ENCODE measurements around the gene EAF1. TPM values are rescaled to one million over a fixed set of nuclear protein-coding genes. Genes with fewer than 3 reads are reported as not detected.
"Not testable (repeated sequence)": the region's sequence is repeated elsewhere in the genome, so short reads cannot be mapped to it uniquely, and the experiment has no call there.

Gene EAF1
- total and polyA plus RNA-seq, 4 experiments from 2014 or later: 8.9 to 19.7 (median 16.3) TPM

- peaks cover 0 to 3% (median 0%) of the 10 kb centered on the region in 8 donors for H3K9me3 Mint-ChIP-seq
These were observed 51.2 kb downstream of the EAF1 start for GRCh38 chr3:15478640-15478979.

DNA sequence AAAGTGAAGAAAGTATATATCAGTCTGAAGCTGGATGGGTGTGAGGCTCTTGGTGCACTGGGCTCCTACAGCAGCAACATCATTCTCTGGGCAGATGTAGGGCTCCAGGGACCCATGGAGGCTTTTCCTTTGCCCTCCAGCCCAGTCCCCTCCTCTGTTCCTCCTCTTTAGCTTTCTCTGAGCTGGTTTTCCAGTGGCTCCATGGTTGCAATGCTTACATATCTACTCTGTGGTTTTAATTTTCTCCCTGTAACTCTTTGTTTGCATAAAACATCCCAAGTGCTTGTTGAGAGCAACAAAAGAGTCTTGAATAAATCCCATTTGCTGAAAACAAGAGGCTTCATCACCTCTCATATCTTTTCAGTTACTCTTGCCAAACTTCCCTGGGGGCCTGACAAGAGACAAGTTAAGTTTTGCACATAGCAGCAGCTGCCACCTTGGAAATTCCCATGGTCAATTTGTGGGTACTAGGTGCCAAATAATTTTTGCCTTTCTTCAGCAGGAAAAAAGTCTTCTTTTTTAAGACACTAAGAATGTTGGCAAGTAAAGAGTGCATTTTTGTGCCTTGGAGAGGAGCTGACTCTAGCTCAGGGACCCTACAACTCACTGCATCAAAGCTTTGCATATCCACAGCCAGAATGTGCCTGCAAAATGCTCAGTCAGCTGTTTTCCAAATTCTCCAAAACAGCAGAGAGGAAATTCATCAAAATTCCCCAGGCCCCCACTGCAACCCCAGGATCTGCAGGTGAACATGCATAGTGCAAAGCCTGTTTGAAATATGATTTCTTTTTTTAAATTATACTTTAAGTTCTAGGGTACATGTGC, 52.2 kb downstream of the EAF1 start:
- H3K4me3 Mint-ChIP-seq: no peak overlapping the region

More at GRCh38 chr3:15478640-15478979, 51.2 kb downstream of the EAF1 start:
- no peak for DNase-seq
- Histone ChIP-seq H3K4me1 (ENCODE audit: insufficient read depth, low read length) (no peaks in the 10 kb centered on the region), H3K27ac (ENCODE audit: low read depth, low read length) (no peak overlapping the region), H3K27me3 (ENCODE audit: insufficient read depth, low read length) (no peaks in the 10 kb centered on the region), H3K4me3 (ENCODE audit: low read length in 2 of 2) (no peak overlapping the region), H3K36me3 (ENCODE audit: insufficient read depth, low read length) (no peaks in the 10 kb centered on the region), H3K9me3 (ENCODE audit: control insufficient read depth in 1 of 2, low read length in 2 of 2) (no peaks in the 10 kb centered on the region)
- intact Hi-C loops (cut with micrococcal nuclease): no loop called here
- H3K27ac Mint-ChIP-seq: peak overlapping the region in 1 of 7 donors; percentile 35
- POLR2A ChIA-PET (ENCODE audit: partially characterized antibody): no interaction called here
- H3K36me3 Mint-ChIP-seq: no peaks in the 10 kb centered on the region
- H3K4me3 Mint-ChIP-seq: no peak overlapping the region
- CTCF ChIA-PET (ENCODE audit: partially characterized antibody): no interaction called here
- no peaks in the 10 kb centered on the region for H3K4me1 Mint-ChIP-seq
- no peaks in the 10 kb centered on the region for H3K27me3 Mint-ChIP-seq

DNA sequence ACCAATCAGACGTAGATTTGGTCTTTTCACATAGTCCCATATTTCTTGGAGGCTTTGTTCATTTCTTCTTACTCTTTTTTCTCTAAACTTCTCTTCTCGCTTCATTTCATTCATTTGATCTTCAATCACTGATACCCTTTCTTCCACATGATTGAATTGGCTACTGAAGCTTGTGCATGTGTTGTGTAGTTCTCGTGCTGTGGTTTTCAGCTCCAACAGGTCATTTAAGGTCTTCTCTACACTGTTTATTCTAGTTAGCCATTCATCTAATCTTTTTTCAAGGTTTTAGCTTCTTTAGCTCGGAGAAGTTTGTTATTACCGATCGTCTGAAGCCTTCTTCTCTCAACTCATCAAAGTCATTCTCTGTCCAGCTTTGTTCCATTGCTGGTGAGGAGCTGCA, 57.2 kb downstream of the EAF1 start:
- POLR2A ChIA-PET (ENCODE audit: partially characterized antibody): not testable (repeated sequence)

More for the DNA sequence above, 52.2 kb downstream of the EAF1 start:
- Mint-ChIP-seq H3K27ac (no peak overlapping the region), H3K9me3 (peaks cover 0 to 3% (median 0%) of the 10 kb centered on the region in 8 donors), H3K27me3 (peaks cover 0 to 2% of the 10 kb centered on the region in 2 donors), H3K4me1 (no peaks in the 10 kb centered on the region), H3K36me3 (no peaks in the 10 kb centered on the region)
- Histone ChIP-seq H3K27me3 (ENCODE audit: insufficient read depth, low read length) (no peaks in the 10 kb centered on the region), H3K27ac (ENCODE audit: low read depth, low read length) (no peak overlapping the region), H3K36me3 (ENCODE audit: insufficient read depth, low read length) (no peaks in the 10 kb centered on the region), H3K4me3 (ENCODE audit: low read length in 2 of 2) (no peak overlapping the region), H3K4me1 (ENCODE audit: insufficient read depth, low read length) (no peaks in the 10 kb centered on the region), H3K9me3 (ENCODE audit: control insufficient read depth in 1 of 2, low read length in 2 of 2) (no peaks in the 10 kb centered on the region)
- DNase-seq: no peak
- CTCF ChIA-PET (ENCODE audit: partially characterized antibody): no interaction called here
- POLR2A ChIA-PET (ENCODE audit: partially characterized antibody): interaction anchor here (0.6 kb wide), 1 partner anchor 1960 kb away, joined by 3 read pairs; no protein-coding TSS in a partner anchor
- intact Hi-C loops (cut with micrococcal nuclease): no loop called here

GRCh38 chr3:15486020-15486419, 58.6 kb downstream of the EAF1 start:
- H3K9me3 ChIP-seq (ENCODE audit: control insufficient read depth in 1 of 2, low read length in 2 of 2): no peaks in the 10 kb centered on the region
- ChIA-PET CTCF (ENCODE audit: partially characterized antibody) (no interaction called here), POLR2A (ENCODE audit: partially characterized antibody) (no interaction called here)
- no peak overlapping the region for H3K4me3 Mint-ChIP-seq
- H3K27ac ChIP-seq (ENCODE audit: low read depth, low read length): no peak overlapping the region
- intact Hi-C loops (cut with micrococcal nuclease): no loop called here
- no peaks in the 10 kb centered on the region for H3K4me1 ChIP-seq (ENCODE audit: insufficient read depth, low read length)
- peaks cover 8 to 9% of the 10 kb centered on the region in 2 donors for H3K36me3 Mint-ChIP-seq
- H3K27me3 ChIP-seq (ENCODE audit: insufficient read depth, low read length): no peaks in the 10 kb centered on the region
- no peak overlapping the region for H3K27ac Mint-ChIP-seq
- H3K9me3 Mint-ChIP-seq: peaks cover 0 to 2% (median 0%) of the 10 kb centered on the region in 8 donors
- H3K27me3 Mint-ChIP-seq: peaks cover 0 to 2% of the 10 kb centered on the region in 2 donors
- DNase-seq: no peak
- no peaks in the 10 kb centered on the region for H3K36me3 ChIP-seq (ENCODE audit: insufficient read depth, low read length)
- no peaks in the 10 kb centered on the region for H3K4me1 Mint-ChIP-seq
- H3K4me3 ChIP-seq (ENCODE audit: low read length in 2 of 2): no peak overlapping the region

More for the DNA sequence above, 57.2 kb downstream of the EAF1 start:
- H3K4me1 Mint-ChIP-seq; H3K9me3 ChIP-seq (ENCODE audit: control insufficient read depth in 1 of 2, low read length in 2 of 2); H3K27me3 Mint-ChIP-seq; H3K4me3 ChIP-seq (ENCODE audit: low read length in 2 of 2); CTCF ChIA-PET (ENCODE audit: partially characterized antibody); H3K27ac ChIP-seq (ENCODE audit: low read depth, low read length); H3K4me1 ChIP-seq (ENCODE audit: insufficient read depth, low read length); H3K4me3 Mint-ChIP-seq; H3K36me3 ChIP-seq (ENCODE audit: insufficient read depth, low read length); intact Hi-C loops (cut with micrococcal nuclease); H3K9me3 Mint-ChIP-seq; DNase-seq; H3K36me3 Mint-ChIP-seq; H3K27me3 ChIP-seq (ENCODE audit: insufficient read depth, low read length); H3K27ac Mint-ChIP-seq: not testable (repeated sequence)

GRCh38 chr3:15486979-15487378, 59.6 kb downstream of the EAF1 start:
- no peak for DNase-seq
- H3K27ac ChIP-seq (ENCODE audit: low read depth, low read length): no peak overlapping the region
- intact Hi-C loops (cut with micrococcal nuclease): no loop called here
- ChIA-PET POLR2A (ENCODE audit: partially characterized antibody) (no interaction called here), CTCF (ENCODE audit: partially characterized antibody) (no interaction called here)
- Mint-ChIP-seq H3K4me3 (no peak overlapping the region), H3K27me3 (peaks cover 0 to 2% of the 10 kb centered on the region in 2 donors), H3K36me3 (peaks cover 9 to 12% of the 10 kb centered on the region in 2 donors), H3K4me1 (no peaks in the 10 kb centered on the region), H3K27ac (peak overlapping the region in 3 of 7 donors; percentile 5 to 57 (median 32)), H3K9me3 (no peaks in the 10 kb centered on the region)
- H3K4me1 ChIP-seq (ENCODE audit: insufficient read depth, low read length): no peaks in the 10 kb centered on the region
- no peaks in the 10 kb centered on the region for H3K9me3 ChIP-seq (ENCODE audit: control insufficient read depth in 1 of 2, low read length in 2 of 2)
- H3K36me3 ChIP-seq (ENCODE audit: insufficient read depth, low read length): no peaks in the 10 kb centered on the region
- H3K27me3 ChIP-seq (ENCODE audit: insufficient read depth, low read length): no peaks in the 10 kb centered on the region
- no peak overlapping the region for H3K4me3 ChIP-seq (ENCODE audit: low read length in 2 of 2)

DNA sequence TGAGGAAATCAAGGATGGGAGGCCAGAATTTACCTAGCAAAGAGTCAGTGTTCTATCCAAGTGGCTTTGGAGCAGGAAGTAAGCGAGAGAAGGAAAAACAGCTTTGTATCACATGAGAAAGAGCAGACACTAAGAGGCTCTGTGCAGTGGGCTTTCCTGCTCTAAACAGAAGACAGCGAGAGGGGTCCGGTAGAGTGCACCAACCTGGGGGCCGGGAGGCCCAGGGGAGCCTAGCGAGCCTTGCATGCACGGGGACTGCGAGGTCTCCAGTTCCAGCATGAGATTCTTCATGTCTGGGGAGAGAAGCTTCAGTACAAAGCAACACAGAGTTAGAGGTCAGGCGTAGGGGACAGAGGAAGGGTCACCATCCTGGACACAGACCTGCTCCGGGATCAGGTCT, 60.6 kb downstream of the EAF1 start:
- H3K36me3 Mint-ChIP-seq: peaks cover 9 to 16% of the 10 kb centered on the region in 2 donors
- no peaks in the 10 kb centered on the region for H3K36me3 ChIP-seq (ENCODE audit: insufficient read depth, low read length)
- ChIA-PET CTCF (ENCODE audit: partially characterized antibody) (no interaction called here), POLR2A (ENCODE audit: partially characterized antibody) (no interaction called here)
- intact Hi-C loops (cut with micrococcal nuclease): no loop called here
- H3K4me3 Mint-ChIP-seq: no peak overlapping the region
- no peaks in the 10 kb centered on the region for H3K27me3 ChIP-seq (ENCODE audit: insufficient read depth, low read length)
- no peaks in the 10 kb centered on the region for H3K4me1 ChIP-seq (ENCODE audit: insufficient read depth, low read length)
- H3K9me3 Mint-ChIP-seq: no peaks in the 10 kb centered on the region
- H3K27ac Mint-ChIP-seq: no peak overlapping the region
- H3K27ac ChIP-seq (ENCODE audit: low read depth, low read length): no peak overlapping the region
- H3K4me1 Mint-ChIP-seq: no peaks in the 10 kb centered on the region
- peaks cover 0 to 2% of the 10 kb centered on the region in 2 donors for H3K27me3 Mint-ChIP-seq
- no peak overlapping the region for H3K4me3 ChIP-seq (ENCODE audit: low read length in 2 of 2)
- DNase-seq: no peak
- H3K9me3 ChIP-seq (ENCODE audit: control insufficient read depth in 1 of 2, low read length in 2 of 2): no peaks in the 10 kb centered on the region

DNA sequence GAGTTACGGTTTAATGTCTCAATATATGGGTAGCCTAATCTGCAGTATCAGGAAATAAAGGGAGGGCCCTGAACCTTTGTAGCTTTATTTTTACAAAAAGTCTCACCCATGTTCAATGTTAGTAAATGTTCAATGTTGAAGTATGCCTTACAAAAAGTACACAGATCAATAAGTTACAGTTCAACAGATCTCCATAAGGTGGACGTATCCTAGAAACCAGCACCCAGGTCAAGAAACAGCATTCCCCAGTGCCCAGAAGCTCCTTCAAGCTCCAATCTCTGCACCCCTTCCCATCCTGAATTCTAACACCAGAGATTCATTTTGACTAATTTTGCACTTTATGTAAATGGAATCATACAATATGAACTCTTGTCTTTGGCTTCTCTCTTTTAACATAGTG, 62.8 kb downstream of the EAF1 start:
- H3K36me3 ChIP-seq (ENCODE audit: insufficient read depth, low read length): no peaks in the 10 kb centered on the region
- DNase-seq: no peak
- Mint-ChIP-seq H3K9me3 (no peaks in the 10 kb centered on the region), H3K27me3 (no peaks in the 10 kb centered on the region), H3K27ac (no peak overlapping the region), H3K4me1 (peaks cover 4 to 14% (median 7%) of the 10 kb centered on the region in 4 donors), H3K4me3 (no peak overlapping the region), H3K36me3 (peaks cover 9 to 16% of the 10 kb centered on the region in 2 donors)
- H3K4me3 ChIP-seq (ENCODE audit: low read length in 2 of 2): no peak overlapping the region
- CTCF ChIA-PET (ENCODE audit: partially characterized antibody): no interaction called here
- H3K4me1 ChIP-seq (ENCODE audit: insufficient read depth, low read length): no peaks in the 10 kb centered on the region
- H3K27ac ChIP-seq (ENCODE audit: low read depth, low read length): no peak overlapping the region
- no peaks in the 10 kb centered on the region for H3K9me3 ChIP-seq (ENCODE audit: control insufficient read depth in 1 of 2, low read length in 2 of 2)
- POLR2A ChIA-PET (ENCODE audit: partially characterized antibody): no interaction called here
- H3K27me3 ChIP-seq (ENCODE audit: insufficient read depth, low read length): no peaks in the 10 kb centered on the region
- intact Hi-C loops (cut with micrococcal nuclease): no loop called here
